Astrocyte (in vitro differentiated cells and primary cell): ENCODE results near the gene TTF1. TPM values are rescaled to one million over a fixed set of nuclear protein-coding genes. Genes with fewer than 3 reads are reported as not detected.
A peak's percentile ranks its signal among the peaks of the same experiment; 100 is the strongest.

ENCODE experiments used
- DNase-seq: peaks from one replicate; pipeline ENCODE4 v3.0.0-alpha.2; 2010; ENCODE audit warnings: low read depth
- FAIRE-seq: peaks from 2 replicates; lab custom pipeline; 2011; peaks lifted over from hg19 to GRCh38; lab: Jason Lieb, UNC
- H2AFZ ChIP-seq: 2 replicates; pipeline ENCODE4 v1.6.0; 2012; ENCODE audit warnings: low read depth, low read length, inconsistent platforms
- H3K27ac ChIP-seq: 2 replicates; pipeline ENCODE4 v1.5.1; 2011; ENCODE audit warnings: low read depth, low read length, inconsistent platforms
- H3K27me3 ChIP-seq: 2 replicates; pipeline ENCODE4 v1.6.0; 2011; ENCODE audit warnings: low read length, inconsistent platforms; ENCODE audit not compliant: insufficient read depth
- H3K36me3 ChIP-seq: 2 replicates; pipeline ENCODE4 v1.5.1; 2011; ENCODE audit warnings: low read length, inconsistent platforms; ENCODE audit not compliant: insufficient read depth
- H3K4me1 ChIP-seq: 2 replicates; pipeline ENCODE4 v1.5.1; 2011; ENCODE audit warnings: low read length, inconsistent platforms; ENCODE audit not compliant: insufficient read depth
- H3K4me2 ChIP-seq: 2 replicates; pipeline ENCODE4 v1.6.0; 2012; ENCODE audit warnings: low read length, inconsistent platforms
- H3K4me3 ChIP-seq: 2 replicates; pipeline ENCODE4 v1.5.1; 2011; ENCODE audit warnings: low read depth, mild to moderate bottlenecking, low read length, inconsistent platforms; ENCODE audit not compliant: insufficient read depth
- H3K79me2 ChIP-seq: 2 replicates; pipeline ENCODE4 v1.6.0; 2012; ENCODE audit warnings: mild to moderate bottlenecking, low read length, inconsistent platforms; ENCODE audit not compliant: insufficient read depth
- H3K9ac ChIP-seq: 2 replicates; pipeline ENCODE4 v1.6.0; 2012; ENCODE audit warnings: mild to moderate bottlenecking, low read length, inconsistent platforms
- H3K9me3 ChIP-seq: 2 replicates; pipeline ENCODE4 v1.5.1; 2012; ENCODE audit warnings: low read depth, mild to moderate bottlenecking, low read length, inconsistent platforms; ENCODE audit not compliant: insufficient read depth
- H4K20me1 ChIP-seq: 2 replicates; pipeline ENCODE4 v1.6.0; 2012; ENCODE audit warnings: low read length, inconsistent platforms; ENCODE audit not compliant: insufficient read depth
- H3K27ac Mint-ChIP-seq: one replicate; pipeline ENCODE4 v1.8.0; 2021; ENCODE audit warnings: mild to moderate bottlenecking, mixed read lengths; ENCODE audit not compliant: unreplicated experiment
- H3K27me3 Mint-ChIP-seq: one replicate; pipeline ENCODE4 v1.8.0; 2021; ENCODE audit warnings: low read depth, mixed read lengths; ENCODE audit not compliant: unreplicated experiment
- H3K36me3 Mint-ChIP-seq: one replicate; pipeline ENCODE4 v1.8.0; 2021; ENCODE audit warnings: low read depth, mixed read lengths; ENCODE audit not compliant: unreplicated experiment
- H3K4me1 Mint-ChIP-seq: one replicate; pipeline ENCODE4 v1.8.0; 2021; ENCODE audit warnings: low read depth, mixed read lengths; ENCODE audit not compliant: unreplicated experiment
- H3K4me3 Mint-ChIP-seq: one replicate; pipeline ENCODE4 v1.8.0; 2021; ENCODE audit warnings: mild to moderate bottlenecking, moderate library complexity, mixed read lengths; ENCODE audit not compliant: unreplicated experiment
- H3K9me3 Mint-ChIP-seq: one replicate; pipeline ENCODE4 v1.8.0; 2021; ENCODE audit warnings: mild to moderate bottlenecking, mixed read lengths; ENCODE audit not compliant: unreplicated experiment
- EZH2 ChIP-seq: IDR thresholded peaks from 2 replicates; pipeline ENCODE4 v1.6.1; 2012; ENCODE audit warnings: mild to moderate bottlenecking, low read length, inconsistent platforms; ENCODE audit not compliant: insufficient read depth
- total RNA-seq: library from RNA; stranded (reverse); gene quantifications from 2 replicates; pipeline ENCODE4 v1.2.1, GENCODE V29; 2021
- TF ChIP-seq, protein P1 (sequence below): IDR thresholded peaks from 2 replicates; pipeline ENCODE4 v1.5.1; 2011; ENCODE audit warnings: low read depth, mild to moderate bottlenecking, inconsistent platforms, low read length, moderate library complexity; ENCODE audit not compliant: insufficient read depth

Gene TTF1
- total RNA-seq, 1 donor from 2014 or later: 13.2 TPM

DNA sequence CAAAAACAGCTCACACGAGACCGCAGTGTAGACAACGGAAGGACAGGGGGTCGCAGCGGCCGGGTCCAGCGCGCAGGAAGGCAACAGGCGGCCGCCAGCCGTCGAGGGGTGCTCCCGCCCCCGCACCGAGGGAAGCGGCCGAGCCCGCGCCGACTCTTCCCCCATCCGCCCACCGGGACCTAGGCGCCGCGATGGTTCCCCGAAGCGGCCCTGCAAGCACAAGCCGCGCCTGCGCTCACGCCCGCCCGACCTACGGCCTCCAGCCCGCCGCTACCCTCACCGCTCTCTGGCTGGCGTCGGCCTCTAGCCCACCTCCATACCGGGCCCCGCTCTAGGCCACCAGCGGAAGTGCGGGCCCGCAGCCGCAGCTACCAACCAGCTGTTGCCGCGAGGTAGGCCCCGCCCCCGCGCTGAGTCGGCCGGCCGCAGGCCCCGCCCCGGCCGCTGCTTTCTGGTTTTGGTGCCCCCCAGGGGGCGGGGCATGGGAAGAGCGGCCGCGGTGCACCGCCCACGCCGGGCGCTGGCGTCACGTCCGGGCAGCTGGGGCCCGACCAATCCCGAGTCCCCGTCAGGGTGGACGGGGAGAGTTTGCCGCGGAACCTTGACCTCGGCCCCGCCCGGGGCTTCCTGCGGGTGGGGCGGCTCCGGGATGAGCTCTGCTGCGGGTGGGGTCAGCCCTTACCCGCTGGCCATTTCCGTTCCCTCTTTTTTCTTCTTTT, 51.8 kb downstream of the TTF1 start, which contains the start of gene SETX:
Gene SETX, minus strand, starts transcription at position 350 of the 719 bp plus-strand sequence. CDS start 5,558 bp downstream, outside the sequence.
- Mint-ChIP-seq H3K9me3 (no peaks in the 10 kb centered on the region), H3K36me3 (peaks cover 9% of the 10 kb centered on the region), H3K4me3 (peak within 1 kb of the TSS; percentile 97), H3K27me3 (no peaks in the 10 kb centered on the region), H3K27ac (peak within 1 kb of the TSS; percentile 93), H3K4me1 (peaks cover 16% of the 10 kb centered on the region)
- no peak for TF ChIP-seq EZH2
- FAIRE-seq (no peak), DNase-seq (peak; percentile 85)
- Histone ChIP-seq H3K4me1 (peaks cover 12% of the 10 kb centered on the region), H3K79me2 (peaks cover 49% of the 10 kb centered on the region), H3K36me3 (peaks cover 26% of the 10 kb centered on the region), H2AFZ (peak within 1 kb of the TSS; percentile 92), H3K9me3 (no peaks in the 10 kb centered on the region), H3K9ac (peak within 1 kb of the TSS; percentile 97), H3K4me2 (peak within 1 kb of the TSS; percentile 99), H3K27me3 (no peaks in the 10 kb centered on the region), H3K4me3 (peak within 1 kb of the TSS; percentile 89), H4K20me1 (peaks cover 35% of the 10 kb centered on the region), H3K27ac (peak within 1 kb of the TSS; percentile 93)

DNA sequence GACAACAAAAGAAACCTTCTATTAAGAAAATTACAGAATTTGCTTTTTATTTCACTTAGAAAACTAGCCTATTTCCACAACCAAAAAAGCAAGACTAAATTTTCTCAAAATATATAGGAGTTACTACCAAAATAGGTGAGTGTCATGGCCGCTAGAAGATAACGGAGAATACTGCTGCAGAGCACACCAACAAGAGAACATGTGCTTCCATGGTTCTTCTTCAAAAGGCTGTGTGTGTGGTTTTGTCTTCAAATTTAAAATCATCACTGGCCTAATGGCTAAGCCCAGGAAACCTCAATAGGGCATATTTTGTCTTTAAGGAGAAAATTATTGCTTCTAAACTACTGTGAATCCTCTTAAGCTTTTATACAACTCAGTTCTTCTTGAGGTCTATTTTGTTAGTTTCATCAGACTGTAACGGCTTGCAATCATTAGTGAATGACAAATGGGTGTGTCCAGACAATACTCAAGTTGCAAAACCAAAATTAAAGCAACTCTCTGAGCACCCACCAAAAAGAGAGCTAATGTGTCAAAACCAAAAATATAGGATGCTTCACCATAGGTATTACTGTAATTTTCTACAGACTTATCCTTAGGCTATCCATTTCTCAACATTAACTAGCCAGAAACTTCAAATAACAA, 55.1 kb downstream of the TTF1 start:
- H3K4me3 ChIP-seq: no peak overlapping the region
- peak overlapping the region; percentile 99 for H3K4me2 ChIP-seq
- H3K36me3 ChIP-seq: peaks cover 37% of the 10 kb centered on the region
- H3K27me3 ChIP-seq: no peaks in the 10 kb centered on the region
- H3K4me3 Mint-ChIP-seq: peak overlapping the region; percentile 97
- H3K27ac ChIP-seq: no peak overlapping the region
- peaks cover 19% of the 10 kb centered on the region for H3K36me3 Mint-ChIP-seq
- peaks cover 70% of the 10 kb centered on the region for H3K79me2 ChIP-seq
- H3K27me3 Mint-ChIP-seq: no peaks in the 10 kb centered on the region
- H4K20me1 ChIP-seq: peaks cover 59% of the 10 kb centered on the region
- TF ChIP-seq, protein P1, sequence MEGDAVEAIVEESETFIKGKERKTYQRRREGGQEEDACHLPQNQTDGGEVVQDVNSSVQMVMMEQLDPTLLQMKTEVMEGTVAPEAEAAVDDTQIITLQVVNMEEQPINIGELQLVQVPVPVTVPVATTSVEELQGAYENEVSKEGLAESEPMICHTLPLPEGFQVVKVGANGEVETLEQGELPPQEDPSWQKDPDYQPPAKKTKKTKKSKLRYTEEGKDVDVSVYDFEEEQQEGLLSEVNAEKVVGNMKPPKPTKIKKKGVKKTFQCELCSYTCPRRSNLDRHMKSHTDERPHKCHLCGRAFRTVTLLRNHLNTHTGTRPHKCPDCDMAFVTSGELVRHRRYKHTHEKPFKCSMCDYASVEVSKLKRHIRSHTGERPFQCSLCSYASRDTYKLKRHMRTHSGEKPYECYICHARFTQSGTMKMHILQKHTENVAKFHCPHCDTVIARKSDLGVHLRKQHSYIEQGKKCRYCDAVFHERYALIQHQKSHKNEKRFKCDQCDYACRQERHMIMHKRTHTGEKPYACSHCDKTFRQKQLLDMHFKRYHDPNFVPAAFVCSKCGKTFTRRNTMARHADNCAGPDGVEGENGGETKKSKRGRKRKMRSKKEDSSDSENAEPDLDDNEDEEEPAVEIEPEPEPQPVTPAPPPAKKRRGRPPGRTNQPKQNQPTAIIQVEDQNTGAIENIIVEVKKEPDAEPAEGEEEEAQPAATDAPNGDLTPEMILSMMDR: no peak
- no peak for TF ChIP-seq EZH2
- FAIRE-seq (no peak), DNase-seq (no peak)
- no peak overlapping the region for H2AFZ ChIP-seq
- peak overlapping the region; percentile 10 for H3K9ac ChIP-seq
- H3K27ac Mint-ChIP-seq: no peak overlapping the region
- peaks cover 12% of the 10 kb centered on the region for H3K4me1 ChIP-seq
- H3K9me3 ChIP-seq: no peaks in the 10 kb centered on the region
- no peaks in the 10 kb centered on the region for H3K9me3 Mint-ChIP-seq
- peaks cover 16% of the 10 kb centered on the region for H3K4me1 Mint-ChIP-seq

GRCh38 chr9:132350861-132351315, 55.8 kb downstream of the TTF1 start:
- H3K27me3 ChIP-seq: no peaks in the 10 kb centered on the region
- H3K27ac Mint-ChIP-seq: peak overlapping the region; percentile 62
- H3K36me3 Mint-ChIP-seq: peaks cover 19% of the 10 kb centered on the region
- peak overlapping the region; percentile 10 for H3K9ac ChIP-seq
- H2AFZ ChIP-seq: no peak overlapping the region
- H3K9me3 Mint-ChIP-seq: no peaks in the 10 kb centered on the region
- H3K4me1 ChIP-seq: peaks cover 12% of the 10 kb centered on the region
- peak overlapping the region; percentile 99 for H3K4me2 ChIP-seq
- H3K27ac ChIP-seq: no peak overlapping the region
- DNase-seq (no peak), FAIRE-seq (no peak)
- no peaks in the 10 kb centered on the region for H3K9me3 ChIP-seq
- no peak overlapping the region for H3K4me3 ChIP-seq
- peaks cover 44% of the 10 kb centered on the region for H3K36me3 ChIP-seq
- TF ChIP-seq, protein P1: no peak
- TF ChIP-seq EZH2: no peak
- H4K20me1 ChIP-seq: peaks cover 63% of the 10 kb centered on the region
- peaks cover 16% of the 10 kb centered on the region for H3K4me1 Mint-ChIP-seq
- H3K79me2 ChIP-seq: peaks cover 76% of the 10 kb centered on the region
- H3K4me3 Mint-ChIP-seq: peak overlapping the region; percentile 73
- no peaks in the 10 kb centered on the region for H3K27me3 Mint-ChIP-seq
